Endothelial cell of umbilical vein (primary cell): ENCODE measurements around the gene GPAT3. TPM values are rescaled to one million over a fixed set of nuclear protein-coding genes. Genes with fewer than 3 reads are reported as not detected.

ENCODE experiments used
- BruUV-seq: library from RNA; stranded (reverse); fragments of 400-500 nt; replicated peaks from 2 replicates; lab custom pipeline; 2021; lab: Mats Ljungman, UMichigan
- CTCF ChIA-PET: fragments of 300-600, 350-600 bp; sonication (Branson Sonifier 250); formaldehyde crosslinking; loops from one replicate; lab custom pipeline; 2021; ENCODE audit warnings: antibody characterized with exemption, inconsistent platforms; lab: Charles Lee
- POLR2A ChIA-PET: fragments of 300-600, 350-600 bp; sonication (Branson Sonifier 250); formaldehyde crosslinking; loops from one replicate; lab custom pipeline; 2021; ENCODE audit warnings: antibody characterized with exemption, inconsistent platforms; lab: Charles Lee
- DNase-seq: peaks from one replicate; pipeline ENCODE4 v3.0.0-alpha.2; 2011; ENCODE audit warnings: low read depth, low spot score
- FAIRE-seq: peaks from 2 replicates; lab custom pipeline; 2011; peaks lifted over from hg19 to GRCh38; lab: Jason Lieb, UNC
- H2AFZ ChIP-seq: 2 replicates; pipeline ENCODE4 v1.6.0; 2012; ENCODE audit warnings: low read depth, low read length, control low read depth, inconsistent platforms
- H3K27ac ChIP-seq: 2 replicates; pipeline ENCODE4 v1.5.1; 2011; ENCODE audit warnings: low read depth, mild to moderate bottlenecking, control low read depth, low read length, moderate library complexity; ENCODE audit not compliant: insufficient read depth
- H3K27me3 ChIP-seq, 2 experiments: 2 replicates each; pipeline versions ENCODE4 v1.6.0 to v1.6.1; 2011; ENCODE audit warnings: low read length in 2 of 2, mixed read lengths in 1 of 2; ENCODE audit not compliant: control insufficient read depth in 2 of 2, insufficient read depth in 2 of 2
- H3K36me3 ChIP-seq, 2 experiments: 2 replicates in 1 of 2; 3 replicates in 1 of 2; pipeline ENCODE4 v1.5.1; 2011; ENCODE audit warnings: low read length in 2 of 2, mild to moderate bottlenecking in 1 of 2, moderate library complexity in 1 of 2; ENCODE audit not compliant: control insufficient read depth in 2 of 2, insufficient read depth in 2 of 2; ENCODE audit errors: extremely low read depth in 1 of 2
- H3K4me1 ChIP-seq: 3 replicates; pipeline ENCODE4 v1.5.1; 2011; ENCODE audit warnings: mild to moderate bottlenecking, low read length; ENCODE audit not compliant: control insufficient read depth, insufficient read depth; ENCODE audit errors: extremely low read depth
- H3K4me2 ChIP-seq: 2 replicates; pipeline ENCODE4 v1.6.1; 2011; ENCODE audit warnings: low read length, control low read depth, mixed read lengths; ENCODE audit not compliant: insufficient read depth
- H3K4me3 ChIP-seq, 3 experiments: fragments of 200-600 bp in 1 of 3; sonication (generic), shearing (Covaris generic) in 1 of 3; replicated peaks in 1 of 3; 2 replicates each; pipeline ENCODE4 v1.5.1; 2011 to 2016; ENCODE audit warnings: control low read depth in 3 of 3, low read length in 3 of 3, mild to moderate bottlenecking in 2 of 3, inconsistent platforms in 1 of 3, low read depth in 1 of 3, moderate library complexity in 1 of 3; ENCODE audit not compliant: insufficient read depth in 1 of 3
- H3K79me2 ChIP-seq: 2 replicates; pipeline ENCODE4 v1.6.0; 2012; ENCODE audit warnings: low read length, inconsistent platforms; ENCODE audit not compliant: control insufficient read depth, insufficient read depth
- H3K9ac ChIP-seq: replicated peaks from 2 replicates; pipeline ENCODE3; 2011; ENCODE audit warnings: low read length, control low read depth; ENCODE audit not compliant: insufficient read depth; ENCODE audit errors: extremely low read depth
- H3K9me1 ChIP-seq: replicated peaks from 3 replicates; pipeline ENCODE4 v1.6.0; 2011; ENCODE audit warnings: mild to moderate bottlenecking, low read length; ENCODE audit not compliant: control insufficient read depth, insufficient read depth; ENCODE audit errors: extremely low read depth
- H3K9me3 ChIP-seq: replicated peaks from 2 replicates; pipeline ENCODE4 v1.5.1; 2012; ENCODE audit warnings: low read length, inconsistent platforms; ENCODE audit not compliant: control insufficient read depth, insufficient read depth
- H4K20me1 ChIP-seq: replicated peaks from 2 replicates; pipeline ENCODE3; 2011; ENCODE audit warnings: mild to moderate bottlenecking, low read length; ENCODE audit not compliant: control insufficient read depth, insufficient read depth; ENCODE audit errors: extremely low read depth
- EZH2 ChIP-seq: IDR thresholded peaks from 2 replicates; pipeline ENCODE4 v1.6.1; 2012; ENCODE audit warnings: borderline replicate concordance, low read depth, mild to moderate bottlenecking, moderate library complexity, low read length, inconsistent platforms; ENCODE audit not compliant: severe bottlenecking
- FOS ChIP-seq: IDR thresholded peaks from 2 replicates; pipeline ENCODE4 v1.6.1; 2011; ENCODE audit warnings: mild to moderate bottlenecking, low read length, moderate library complexity, borderline replicate concordance; ENCODE audit not compliant: insufficient read depth
- GATA2 ChIP-seq: IDR thresholded peaks from 2 replicates; pipeline ENCODE4 v1.7.0; 2011; ENCODE audit warnings: low read depth, mild to moderate bottlenecking, moderate library complexity, mixed read lengths, low read length; ENCODE audit not compliant: insufficient read length, insufficient read depth
- JUN ChIP-seq: IDR thresholded peaks from 2 replicates; pipeline ENCODE4 v1.6.1; 2011; ENCODE audit warnings: borderline replicate concordance, low read depth; ENCODE audit not compliant: insufficient read length, insufficient read depth
- MYC ChIP-seq: IDR thresholded peaks from one replicate; pipeline ENCODE4 v1.6.1; 2011; ENCODE audit warnings: mild to moderate bottlenecking, low read depth, low read length
- POLR2A ChIP-seq: IDR thresholded peaks from 2 replicates; pipeline ENCODE4 v1.6.1; 2012; ENCODE audit warnings: low read depth, mild to moderate bottlenecking, control low read depth, low read length
- POLR2AphosphoS5 ChIP-seq: IDR thresholded peaks from 2 replicates; pipeline ENCODE4 v1.6.1; 2012; ENCODE audit warnings: low read depth, mild to moderate bottlenecking, control low read depth, low read length, moderate library complexity; ENCODE audit not compliant: insufficient read depth
- dilution Hi-C: fragments of 300-500 bp; cut with MboI; formaldehyde crosslinking; loops from one replicate; pipeline ENCODE4 v1.15.0; 2019; ENCODE audit warnings: low sequenced_read_pairs; ENCODE audit not compliant: extremely low pct_ligation_motif_present
- intact Hi-C: fragments of 100-400 bp; cut with micrococcal nuclease; formaldehyde crosslinking; loops from one replicate; pipeline ENCODE4 v1.10.0; 2022
- polyA plus RNA-seq, 4 experiments: library from polyadenylated mRNA; depleted of rRNA in 3 of 4; stranded (reverse) in 3 of 4; unstranded in 1 of 4; fragments of >200 nt; gene quantifications; 2 replicates each; pipeline versions ENCODE4 v1.2.1 to v1.2.3, GENCODE V29; 2011 to 2012; ENCODE audit warnings: missing spikeins in 1 of 4
- total RNA-seq: library from RNA; stranded (reverse); gene quantifications from 2 replicates; pipeline ENCODE4 v1.2.3, GENCODE V29; 2021
- TF ChIP-seq, protein P1 (sequence below): IDR thresholded peaks from 2 replicates; pipeline ENCODE4 v1.6.1; 2011; ENCODE audit not compliant: insufficient read depth, insufficient read length
- TF ChIP-seq, protein P2 (sequence below), 2 donors: IDR thresholded peaks; 1 replicate in 1 of 2; 2 replicates in 1 of 2; pipeline ENCODE4 v1.5.1; 2011; ENCODE audit warnings: low read length in 2 of 2, mild to moderate bottlenecking in 2 of 2, moderate library complexity in 2 of 2, control low read depth in 1 of 2, inconsistent platforms in 1 of 2, low read depth in 1 of 2; ENCODE audit not compliant: insufficient read depth in 1 of 2; ENCODE audit errors: extremely low read depth in 1 of 2

GPAT3 gene
- total and polyA plus RNA-seq, 2 donors (not counting 3 experiments of a cell fraction or from before 2014, with no cell fraction given), result 0.36 to 2.1 TPM

- no peaks in the 10 kb centered on the region for H3K4me1 ChIP-seq
- dilution Hi-C loops (no loop called here), intact Hi-C loops (no loop called here)
- no peaks in the 10 kb centered on the region for H3K27me3 ChIP-seq
- H3K4me2 ChIP-seq, result no peak overlapping the region
- TF ChIP-seq JUN, result no peak
- no peak for TF ChIP-seq EZH2
- no peak for TF ChIP-seq GATA2
- TF ChIP-seq, protein P1, sequence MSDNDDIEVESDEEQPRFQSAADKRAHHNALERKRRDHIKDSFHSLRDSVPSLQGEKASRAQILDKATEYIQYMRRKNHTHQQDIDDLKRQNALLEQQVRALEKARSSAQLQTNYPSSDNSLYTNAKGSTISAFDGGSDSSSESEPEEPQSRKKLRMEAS, result no peak
- TF ChIP-seq, protein P2, sequence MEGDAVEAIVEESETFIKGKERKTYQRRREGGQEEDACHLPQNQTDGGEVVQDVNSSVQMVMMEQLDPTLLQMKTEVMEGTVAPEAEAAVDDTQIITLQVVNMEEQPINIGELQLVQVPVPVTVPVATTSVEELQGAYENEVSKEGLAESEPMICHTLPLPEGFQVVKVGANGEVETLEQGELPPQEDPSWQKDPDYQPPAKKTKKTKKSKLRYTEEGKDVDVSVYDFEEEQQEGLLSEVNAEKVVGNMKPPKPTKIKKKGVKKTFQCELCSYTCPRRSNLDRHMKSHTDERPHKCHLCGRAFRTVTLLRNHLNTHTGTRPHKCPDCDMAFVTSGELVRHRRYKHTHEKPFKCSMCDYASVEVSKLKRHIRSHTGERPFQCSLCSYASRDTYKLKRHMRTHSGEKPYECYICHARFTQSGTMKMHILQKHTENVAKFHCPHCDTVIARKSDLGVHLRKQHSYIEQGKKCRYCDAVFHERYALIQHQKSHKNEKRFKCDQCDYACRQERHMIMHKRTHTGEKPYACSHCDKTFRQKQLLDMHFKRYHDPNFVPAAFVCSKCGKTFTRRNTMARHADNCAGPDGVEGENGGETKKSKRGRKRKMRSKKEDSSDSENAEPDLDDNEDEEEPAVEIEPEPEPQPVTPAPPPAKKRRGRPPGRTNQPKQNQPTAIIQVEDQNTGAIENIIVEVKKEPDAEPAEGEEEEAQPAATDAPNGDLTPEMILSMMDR (IDR thresholded peaks at IDR 0.05; ENCODE audit: extremely low read depth in 1 of 2, insufficient read depth in 1 of 2, low read depth in 1 of 2, low read length in 2 of 2), result no peak
- TF ChIP-seq POLR2A, result no peak
- TF ChIP-seq POLR2AphosphoS5, result no peak
- TF ChIP-seq MYC, result no peak
- TF ChIP-seq FOS, result no peak
- no peak overlapping the region for H3K4me3 ChIP-seq
- H3K36me3 ChIP-seq, result no peaks in the 10 kb centered on the region
- H3K27ac ChIP-seq, result no peak overlapping the region
- H3K9ac ChIP-seq, result no peak overlapping the region
- no TSS peak for BruUV-seq
- H2AFZ ChIP-seq, result no peak overlapping the region
- H3K9me3 ChIP-seq, result no peaks in the 10 kb centered on the region
- H4K20me1 ChIP-seq, result no peaks in the 10 kb centered on the region
- DNase-seq (no peak), FAIRE-seq (no peak)
- ChIA-PET POLR2A (no interaction called here), CTCF (interaction anchor here (1.2 kb wide), 1 partner anchor 10 kb away, joined by 3 read pairs; no protein-coding TSS in a partner anchor)
- no peaks in the 10 kb centered on the region for H3K9me1 ChIP-seq
- H3K79me2 ChIP-seq, result no peaks in the 10 kb centered on the region
Measured at GRCh38 chr4:83572848-83573247, 36.9 kb downstream of the GPAT3 start.
